GM19351 (cell line): ENCODE measurements around the gene TNFSF13.

Experiments
- ATAC-seq: cut with Tn5 transposase; IDR thresholded peaks from one replicate; pipeline ENCODE4 v1.9.1; 2021; ENCODE audit warnings: mild to moderate bottlenecking, moderate library complexity; ENCODE audit not compliant: unreplicated experiment

Gene TNFSF13

GRCh38 chr17:7551396-7551795 is 7.2 kb upstream of the TNFSF13 start:
- ATAC-seq: no peak

DNA sequence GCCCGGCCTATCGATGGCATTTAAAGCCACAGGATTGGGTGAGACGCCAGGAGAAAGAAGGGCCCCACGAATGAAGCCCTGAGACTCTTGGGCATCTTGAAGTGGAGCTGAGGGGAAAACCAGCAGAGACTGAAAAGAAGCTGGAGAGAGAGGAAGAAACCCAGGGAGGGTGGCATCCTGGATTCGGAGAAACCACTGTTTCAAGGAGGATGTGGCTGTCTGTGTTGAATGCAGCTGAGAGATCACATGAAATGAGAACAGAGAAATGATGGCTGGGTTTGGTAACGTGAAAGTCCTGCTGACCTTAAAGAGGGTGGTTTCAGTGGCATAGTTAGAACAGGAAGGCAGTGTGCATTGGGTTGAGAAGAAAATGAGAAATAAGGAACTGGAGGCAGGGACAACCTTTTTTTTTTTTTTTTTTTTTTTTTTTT is 5.9 kb upstream of the TNFSF13 start:
- peak; percentile 53 for ATAC-seq

DNA sequence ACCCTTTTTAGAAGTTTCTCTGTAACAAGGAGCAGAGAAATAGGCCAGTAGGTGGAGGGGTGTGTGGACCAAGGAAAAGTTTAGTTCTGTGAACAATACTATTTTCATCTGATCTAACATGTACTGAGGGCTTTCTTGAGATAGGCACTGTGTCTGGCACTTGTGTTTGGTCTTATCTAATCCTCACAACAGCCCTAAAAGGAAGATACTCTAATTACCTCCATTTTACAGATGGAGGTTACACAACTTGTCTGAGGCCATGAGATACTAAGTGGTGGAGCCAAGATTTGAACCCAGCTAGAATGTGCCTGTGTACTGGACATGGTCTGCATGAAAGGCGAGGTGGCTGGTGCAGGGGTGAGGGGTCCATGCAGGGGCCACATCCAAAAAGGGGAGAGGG is 5.2 kb upstream of the TNFSF13 start:
- ATAC-seq: no peak

DNA sequence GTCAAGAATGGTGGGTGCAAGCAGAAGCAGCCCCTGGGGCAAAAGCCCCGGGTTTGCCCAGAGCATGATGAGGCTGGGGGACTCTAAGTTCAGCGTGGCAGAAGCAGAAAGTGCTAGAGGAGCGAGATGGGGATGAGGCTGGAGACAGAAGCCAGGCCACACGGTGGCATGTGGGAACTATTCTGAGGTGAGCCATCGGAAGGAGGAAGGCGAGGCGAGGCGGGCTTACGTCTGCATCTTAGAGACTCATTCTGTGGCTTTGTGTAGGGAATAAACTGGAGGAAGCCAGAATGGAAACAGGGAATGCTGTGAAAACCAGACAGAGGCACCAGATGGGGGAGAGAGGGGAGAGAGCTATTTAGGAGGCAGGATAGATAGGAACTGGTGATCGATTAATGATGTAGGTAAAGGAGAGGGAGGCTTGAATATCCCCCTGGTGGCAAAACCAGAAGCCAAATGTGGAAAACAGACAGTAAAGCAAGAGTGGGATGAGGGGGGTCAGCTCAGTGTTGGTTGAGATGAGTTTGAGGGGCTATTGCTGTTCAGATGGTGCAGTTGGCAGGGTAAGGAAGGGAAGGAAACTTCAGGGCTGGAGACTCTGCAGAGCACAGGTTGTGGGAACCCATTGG is 3.1 kb upstream of the TNFSF13 start:
- no peak for ATAC-seq

- ATAC-seq: no peak
Observed at GRCh38 chr17:7556627-7557026, 1.9 kb upstream of the TNFSF13 start.

DNA sequence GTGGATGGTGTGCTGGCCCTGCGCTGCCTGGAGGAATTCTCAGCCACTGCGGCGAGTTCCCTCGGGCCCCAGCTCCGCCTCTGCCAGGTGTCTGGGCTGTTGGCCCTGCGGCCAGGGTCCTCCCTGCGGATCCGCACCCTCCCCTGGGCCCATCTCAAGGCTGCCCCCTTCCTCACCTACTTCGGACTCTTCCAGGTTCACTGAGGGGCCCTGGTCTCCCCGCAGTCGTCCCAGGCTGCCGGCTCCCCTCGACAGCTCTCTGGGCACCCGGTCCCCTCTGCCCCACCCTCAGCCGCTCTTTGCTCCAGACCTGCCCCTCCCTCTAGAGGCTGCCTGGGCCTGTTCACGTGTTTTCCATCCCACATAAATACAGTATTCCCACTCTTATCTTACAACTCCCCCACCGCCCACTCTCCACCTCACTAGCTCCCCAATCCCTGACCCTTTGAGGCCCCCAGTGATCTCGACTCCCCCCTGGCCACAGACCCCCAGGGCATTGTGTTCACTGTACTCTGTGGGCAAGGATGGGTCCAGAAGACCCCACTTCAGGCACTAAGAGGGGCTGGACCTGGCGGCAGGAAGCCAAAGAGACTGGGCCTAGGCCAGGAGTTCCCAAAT is 1.3 kb upstream of the TNFSF13 start:
- no peak for ATAC-seq

DNA sequence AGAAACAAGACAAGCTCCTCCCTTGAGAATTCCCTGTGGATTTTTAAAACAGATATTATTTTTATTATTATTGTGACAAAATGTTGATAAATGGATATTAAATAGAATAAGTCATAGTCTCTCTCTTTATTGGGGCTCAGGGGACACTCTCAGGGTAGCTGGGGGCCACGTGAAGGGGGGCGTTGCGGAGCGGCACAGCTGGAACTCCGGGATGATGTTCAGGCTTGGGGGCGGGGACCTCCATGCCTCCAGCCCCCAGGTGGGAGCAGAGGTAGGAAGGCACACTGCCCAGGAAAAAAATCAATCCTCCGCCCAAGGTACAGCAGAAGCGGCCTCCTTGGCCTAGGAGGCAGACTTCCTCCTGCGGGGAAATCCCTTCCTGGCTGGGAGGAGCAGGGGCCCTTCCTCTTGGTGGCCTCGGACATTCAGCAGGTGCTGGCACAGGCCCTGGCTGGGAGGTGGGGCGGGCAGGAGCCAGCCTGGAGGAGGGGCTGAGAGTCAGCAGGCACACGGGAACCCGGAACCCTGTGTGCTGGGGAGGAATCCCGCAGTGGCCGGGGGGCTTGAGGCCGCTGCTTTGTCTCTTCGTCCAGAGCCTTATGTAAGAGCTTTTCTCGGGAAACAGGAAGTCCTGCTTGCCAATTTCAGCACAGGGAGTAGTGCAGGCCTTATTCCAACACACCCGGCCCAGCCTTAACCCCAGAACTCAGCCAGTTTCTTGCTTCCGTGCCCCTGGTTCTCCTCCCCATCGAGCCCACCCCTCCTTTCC is 591 bp upstream of the TNFSF13 start:
- ATAC-seq: no peak

- ATAC-seq: no peak
Observed at GRCh38 chr17:7559320-7560171, 996 bp downstream of the TNFSF13 start.

- no peak for ATAC-seq
Observed at GRCh38 chr17:7560172-7561027, 1.9 kb downstream of the TNFSF13 start.

DNA sequence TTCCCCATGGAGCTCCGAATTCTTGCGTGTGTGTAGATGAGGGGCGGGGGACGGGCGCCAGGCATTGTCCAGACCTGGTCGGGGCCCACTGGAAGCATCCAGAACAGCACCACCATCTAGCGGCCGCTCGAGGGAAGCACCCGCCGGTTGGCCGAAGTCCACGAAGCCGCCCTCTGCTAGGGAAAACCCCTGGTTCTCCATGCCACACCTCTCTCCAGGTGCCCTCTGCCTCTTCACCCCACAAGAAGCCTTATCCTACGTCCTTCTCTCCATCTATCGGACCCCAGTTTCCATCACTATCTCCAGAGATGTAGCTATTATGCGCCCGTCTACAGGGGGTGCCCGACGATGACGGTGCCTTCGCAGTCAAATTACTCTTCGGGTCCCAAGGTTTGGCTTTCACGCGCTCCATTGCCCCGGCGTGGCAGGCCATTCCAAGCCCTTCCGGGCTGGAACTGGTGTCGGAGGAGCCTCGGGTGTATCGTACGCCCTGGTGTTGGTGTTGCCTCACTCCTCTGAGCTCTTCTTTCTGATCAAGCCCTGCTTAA is 2.6 kb downstream of the TNFSF13 start:
- ATAC-seq: peak; percentile 69

GRCh38 chr17:7561589-7562207 is 3.1 kb downstream of the TNFSF13 start, which contains the start of gene SENP3:
TSS of gene SENP3 (plus strand) at chr17:7561919. CDS start at chr17:7563077, 1,158 bp downstream.
- ATAC-seq: peak; percentile 68

DNA sequence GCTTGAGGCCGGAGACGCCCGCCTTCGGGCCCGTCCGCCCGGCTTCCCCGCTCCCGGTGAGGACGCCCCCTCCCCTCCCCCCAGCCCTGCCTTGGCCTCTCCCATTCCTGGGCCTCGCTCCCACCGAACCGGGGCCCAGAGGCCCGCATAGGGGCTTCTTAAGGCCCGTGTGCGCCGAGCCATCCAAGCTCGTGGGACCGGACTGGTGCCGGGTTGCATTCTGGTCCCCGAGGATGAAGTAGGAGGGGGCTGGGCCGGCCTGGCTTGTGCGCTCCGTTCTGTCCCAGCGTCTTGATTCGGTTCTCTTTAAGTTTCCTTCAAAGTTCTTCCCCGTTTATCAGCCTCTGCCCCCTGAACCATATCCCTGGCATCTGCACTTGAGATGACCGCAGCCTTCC is 3.7 kb downstream of the TNFSF13 start:
- ATAC-seq: no peak

GRCh38 chr17:7563115-7563869 is 4.7 kb downstream of the TNFSF13 start:
- ATAC-seq: no peak

GRCh38 chr17:7569571-7569970 is 11.0 kb downstream of the TNFSF13 start:
- ATAC-seq: no peak

GRCh38 chr17:7570351-7570750 is 11.8 kb downstream of the TNFSF13 start:
- no peak for ATAC-seq

- ATAC-seq: peak; percentile 87
Observed at GRCh38 chr17:7572338-7572587, 13.7 kb downstream of the TNFSF13 start.

DNA sequence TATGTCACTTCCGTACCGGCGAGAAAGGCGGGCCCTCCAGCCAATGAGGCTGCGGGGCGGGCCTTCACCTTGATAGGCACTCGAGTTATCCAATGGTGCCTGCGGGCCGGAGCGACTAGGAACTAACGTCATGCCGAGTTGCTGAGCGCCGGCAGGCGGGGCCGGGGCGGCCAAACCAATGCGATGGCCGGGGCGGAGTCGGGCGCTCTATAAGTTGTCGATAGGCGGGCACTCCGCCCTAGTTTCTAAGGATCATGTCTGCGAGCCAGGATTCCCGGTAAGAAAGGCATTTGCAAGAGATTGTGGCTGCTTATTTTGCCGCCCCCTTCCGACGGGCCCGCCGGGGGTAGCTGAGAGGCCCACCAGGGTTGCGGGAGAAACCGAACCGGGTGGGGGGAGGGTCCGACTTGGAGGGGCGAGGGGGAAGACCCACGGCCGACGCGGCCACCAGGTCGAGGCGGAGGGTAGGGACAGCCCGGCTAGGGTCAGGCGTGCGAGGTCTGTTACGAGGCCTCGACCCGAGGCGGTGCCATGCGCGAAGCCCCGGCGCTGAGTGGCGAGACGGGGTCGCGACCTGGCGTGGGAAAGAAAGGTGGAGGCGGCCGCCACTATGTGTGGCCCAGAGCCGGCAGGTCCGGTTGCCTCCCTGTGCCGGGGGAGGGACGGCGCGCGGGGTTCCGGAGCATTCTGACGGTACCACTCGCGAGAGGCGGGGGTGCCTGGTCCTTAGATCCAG is 14.2 kb downstream of the TNFSF13 start:
- peak; percentile 1 for ATAC-seq

DNA sequence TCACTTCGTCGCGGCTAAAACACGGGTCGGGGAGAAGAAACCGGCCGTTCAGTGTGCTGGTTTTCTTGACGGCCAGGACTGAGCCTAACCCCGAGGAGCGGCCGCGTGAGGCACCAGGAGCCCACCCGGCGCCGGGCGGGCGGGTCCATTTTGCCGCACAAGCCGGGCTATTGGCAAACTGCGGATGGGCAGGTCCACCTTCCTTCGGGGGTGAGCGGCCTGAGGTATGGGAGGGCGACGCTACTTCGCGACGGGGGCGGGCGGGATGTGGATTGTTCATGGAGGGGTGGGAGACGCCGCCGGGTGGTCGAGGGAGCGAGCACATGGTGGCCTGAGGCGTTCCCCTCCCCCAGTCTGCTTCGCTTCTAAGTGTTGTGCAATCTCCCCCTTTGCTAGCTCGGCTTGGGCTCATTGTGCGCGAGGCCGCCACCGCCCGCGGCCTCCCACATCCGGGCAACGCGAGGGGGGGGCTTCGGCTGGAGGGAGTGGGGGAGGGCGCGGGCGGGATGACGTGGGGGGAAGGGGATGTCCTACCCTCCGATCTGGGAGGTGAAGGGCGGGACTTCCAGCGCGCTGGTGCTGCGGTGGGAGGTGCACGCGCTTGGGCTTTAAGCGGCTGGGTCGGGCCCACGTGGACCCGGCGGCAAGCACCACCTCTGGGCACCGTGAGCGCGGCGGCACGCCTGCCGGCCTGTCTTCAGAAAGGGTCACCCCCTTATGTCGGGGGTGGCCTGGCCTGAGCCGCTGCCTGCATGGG is 15.0 kb downstream of the TNFSF13 start:
- no peak for ATAC-seq
